Smooth muscle cell (in vitro differentiated cells): ENCODE measurements around the gene TET1. TPM values are rescaled to one million over a fixed set of nuclear protein-coding genes. Genes with fewer than 3 reads are reported as not detected.
"Not testable (repeated sequence)": the region's sequence is repeated elsewhere in the genome, so short reads cannot be mapped to it uniquely, and the experiment has no call there.

Source experiments
- DNase-seq: peaks from one replicate; lab custom pipeline; 2025; ENCODE audit not compliant: unreplicated experiment; lab: John Stamatoyannopoulos, UW
- H2AFZ ChIP-seq: fragments of 200-600 bp; sonication (generic); 2 replicates; pipeline ENCODE4 v1.6.0; 2016; ENCODE audit warnings: antibody characterized with exemption, low read depth, mild to moderate bottlenecking
- H3F3A ChIP-seq: fragments of 200-600 bp; sonication (generic); 2 replicates; pipeline ENCODE4 v1.6.0; 2017; ENCODE audit warnings: antibody characterized with exemption, low read depth
- H3K27ac ChIP-seq: fragments of 200-600 bp; sonication (generic); 2 replicates; pipeline ENCODE4 v1.5.1; 2016; ENCODE audit warnings: low read depth, mild to moderate bottlenecking
- H3K27me3 ChIP-seq: fragments of 200-600 bp; sonication (generic); 2 replicates; pipeline ENCODE4 v1.6.1; 2016; ENCODE audit warnings: low read depth, mild to moderate bottlenecking
- H3K36me3 ChIP-seq: fragments of 200-600 bp; sonication (generic); 2 replicates; pipeline ENCODE4 v1.5.1; 2016; ENCODE audit warnings: low read depth
- H3K4me1 ChIP-seq: fragments of 200-600 bp; sonication (generic); 2 replicates; pipeline ENCODE4 v1.5.1; 2016; ENCODE audit warnings: low read depth
- H3K4me2 ChIP-seq: fragments of 200-600 bp; sonication (generic); 2 replicates; pipeline ENCODE4 v1.6.0; 2016; ENCODE audit warnings: mild to moderate bottlenecking
- H3K4me3 ChIP-seq: fragments of 200-600 bp; sonication (generic); 2 replicates; pipeline ENCODE4 v1.5.1; 2016; ENCODE audit warnings: mild to moderate bottlenecking
- H3K79me2 ChIP-seq: fragments of 200-600 bp; sonication (generic); 2 replicates; pipeline ENCODE4 v1.6.0; 2016; ENCODE audit warnings: low read depth, mild to moderate bottlenecking
- H3K9ac ChIP-seq: fragments of 200-600 bp; sonication (generic); 2 replicates; pipeline ENCODE4 v1.6.0; 2016; ENCODE audit warnings: low read depth
- H3K9me3 ChIP-seq: fragments of 200-600 bp; sonication (generic); replicated peaks from 2 replicates; pipeline ENCODE4 v1.5.1; 2016; ENCODE audit warnings: low read depth
- H4K20me1 ChIP-seq: fragments of 200-600 bp; sonication (generic); 2 replicates; pipeline ENCODE4 v1.6.0; 2016; ENCODE audit warnings: low read depth
- CTCF ChIP-seq: fragments of 200-600 bp; sonication (generic); IDR thresholded peaks from 2 replicates; pipeline ENCODE4 v1.5.1; 2017; ENCODE audit warnings: borderline replicate concordance, mild to moderate bottlenecking, antibody characterized with exemption; ENCODE audit not compliant: insufficient read depth, poor library complexity, severe bottlenecking
- WGBS: methylation state at CpG from one replicate; pipeline ENCODE4 v1.1.7; 2016; ENCODE audit warnings: low lambda C conversion rate; 5-methylcytosine and 5-hydroxymethylcytosine counted together
- polyA plus RNA-seq: library from polyadenylated mRNA; unstranded; fragments of >200 nt; fragmentation: Nextera tagmentation; extraction: Ambion mirVana; gene quantifications from 2 replicates; pipeline ENCODE4 v1.2.1, GENCODE V29; 2016
- total RNA-seq: library from RNA; depleted of rRNA; stranded (reverse); fragments of >200 nt; gene quantifications from 2 replicates; pipeline ENCODE4 v1.2.3, GENCODE V29; 2014

The TET1 gene
- total and polyA plus RNA-seq, 2 experiments from 2014 or later, result 2.5 to 15.3 TPM

GRCh38 chr10:68572151-68572550, 12.0 kb downstream of the TET1 start:
- H3K4me1 ChIP-seq, result no peaks in the 10 kb centered on the region
- no peak for DNase-seq
- TF ChIP-seq CTCF, result no peak
- WGBS, result 36% methylated on average over 5 of the region's 5 CpGs
- no peaks in the 10 kb centered on the region for H3K9me3 ChIP-seq
- no peak overlapping the region for H3K4me3 ChIP-seq
- no peak overlapping the region for H3K4me2 ChIP-seq
- no peak overlapping the region for H2AFZ ChIP-seq
- no peaks in the 10 kb centered on the region for H3K27me3 ChIP-seq
- no peak overlapping the region for H3K9ac ChIP-seq
- H3F3A ChIP-seq, result peaks cover 6% of the 10 kb centered on the region
- no peaks in the 10 kb centered on the region for H3K36me3 ChIP-seq
- H3K79me2 ChIP-seq, result peaks cover 28% of the 10 kb centered on the region
- peaks cover 28% of the 10 kb centered on the region for H4K20me1 ChIP-seq
- H3K27ac ChIP-seq, result peak overlapping the region; percentile 41

GRCh38 chr10:68574051-68574450, 13.9 kb downstream of the TET1 start:
- WGBS, result 98% methylated on average over 2 of the region's 2 CpGs

GRCh38 chr10:68576118-68576517, 16.0 kb downstream of the TET1 start:
- Histone ChIP-seq H3K36me3 (no peaks in the 10 kb centered on the region), H3K9me3 (no peaks in the 10 kb centered on the region), H3K4me2 (no peak overlapping the region), H3K27me3 (no peaks in the 10 kb centered on the region), H3K27ac (no peak overlapping the region), H3K79me2 (no peaks in the 10 kb centered on the region), H3K4me1 (no peaks in the 10 kb centered on the region), H3K4me3 (no peak overlapping the region), H4K20me1 (peaks cover 6% of the 10 kb centered on the region), H3F3A (peaks cover 6% of the 10 kb centered on the region), H2AFZ (no peak overlapping the region), H3K9ac (no peak overlapping the region)
- no peak for TF ChIP-seq CTCF
- DNase-seq, result no peak
- 78% methylated on average over 5 of the region's 5 CpGs for whole genome bisulfite sequencing

More at GRCh38 chr10:68574051-68574450, 13.9 kb downstream of the TET1 start:
- H3F3A ChIP-seq, result peaks cover 6% of the 10 kb centered on the region
- no peak overlapping the region for H3K4me2 ChIP-seq
- no peaks in the 10 kb centered on the region for H3K36me3 ChIP-seq
- H3K27me3 ChIP-seq, result no peaks in the 10 kb centered on the region
- no peak overlapping the region for H3K4me3 ChIP-seq
- no peak for TF ChIP-seq CTCF
- no peaks in the 10 kb centered on the region for H3K9me3 ChIP-seq
- peaks cover 17% of the 10 kb centered on the region for H4K20me1 ChIP-seq
- H3K4me1 ChIP-seq, result no peaks in the 10 kb centered on the region
- no peak overlapping the region for H2AFZ ChIP-seq
- H3K79me2 ChIP-seq, result peaks cover 11% of the 10 kb centered on the region
- no peak overlapping the region for H3K9ac ChIP-seq
- no peak overlapping the region for H3K27ac ChIP-seq
- no peak for DNase-seq

- Histone ChIP-seq H3K27me3 (no peaks in the 10 kb centered on the region), H3K36me3 (no peaks in the 10 kb centered on the region), H4K20me1 (no peaks in the 10 kb centered on the region), H3K9ac (no peak overlapping the region), H3F3A (no peaks in the 10 kb centered on the region), H2AFZ (no peak overlapping the region), H3K4me2 (no peak overlapping the region), H3K9me3 (no peaks in the 10 kb centered on the region), H3K4me1 (no peaks in the 10 kb centered on the region), H3K79me2 (no peaks in the 10 kb centered on the region), H3K4me3 (no peak overlapping the region), H3K27ac (no peak overlapping the region)
- no peak for TF ChIP-seq CTCF
- no peak for DNase-seq
- 98% methylated on average over 2 of the region's 2 CpGs for WGBS
These were observed 18.8 kb downstream of the TET1 start for GRCh38 chr10:68578974-68579373.

- 92% methylated on average over 6 of the region's 6 CpGs for WGBS
- not testable (repeated sequence) for H3K9ac ChIP-seq, H3K27ac ChIP-seq, H3K27me3 ChIP-seq, H3K36me3 ChIP-seq, H2AFZ ChIP-seq, H3K4me2 ChIP-seq, H3K9me3 ChIP-seq, H3K4me1 ChIP-seq, H3K4me3 ChIP-seq, H3K79me2 ChIP-seq, DNase-seq
- Histone ChIP-seq H3F3A (peaks cover 11% of the 10 kb centered on the region), H4K20me1 (peaks cover 16% of the 10 kb centered on the region)
These were observed 24.1 kb downstream of the TET1 start for GRCh38 chr10:68584187-68584586.
